ENCODE measurements around the gene ACOX1. TPM values are rescaled to one million over a fixed set of nuclear protein-coding genes. Genes with fewer than 3 reads are reported as not detected.
A peak's percentile ranks its signal among the peaks of the same experiment; 100 is the strongest.

Gene ACOX1
- total and polyA plus RNA-seq, 2 of the 13 experiments (the other 11 are each of a cell fraction or from before 2014, with no cell fraction given), result 86.4 to 120 TPM

GRCh38 chr17:75979705-75980187 is 780 bp upstream of the ACOX1 start (continued):
- TF ChIP-seq ZBED4 (CRISPR knock-in tag; IDR thresholded peaks at IDR 0.05; ENCODE audit: borderline replicate concordance), result 0 out of 2 replicates have a peak, but pooled peaks have one; percentile 4
- no peak for TF ChIP-seq NBN (conservative IDR thresholded peaks at IDR 0.05)
- TF ChIP-seq ZNF224 (CRISPR knock-in tag; IDR thresholded peaks at IDR 0.05), result no peak; the same call in 1 of the 2 replicates
- no peak for TF ChIP-seq KLF6 (CRISPR knock-in tag; IDR thresholded peaks at IDR 0.05)
- TF ChIP-seq ZNF383 (CRISPR knock-in tag; IDR thresholded peaks at IDR 0.05; ENCODE audit: borderline replicate concordance), result 0 out of 2 replicates have a peak, but pooled peaks have one; percentile 2
- peak; percentile 79 for TF ChIP-seq ZNF460 (CRISPR knock-in tag; IDR thresholded peaks at IDR 0.05; ENCODE audit: borderline replicate concordance)
- TF ChIP-seq ZNF580 (CRISPR knock-in tag; IDR thresholded peaks at IDR 0.05; ENCODE audit: borderline replicate concordance, low read depth), result 0 out of 2 replicates have a peak, but pooled peaks have one; percentile 7
- no peak for TF ChIP-seq GPBP1L1 (CRISPR knock-in tag; IDR thresholded peaks at IDR 0.05)
- TF ChIP-seq ZNF850 (CRISPR knock-in tag; conservative IDR thresholded peaks at IDR 0.05), result no peak
- peak; percentile 54; the same call in 1 of the 2 replicates for TF ChIP-seq ZNF782 (CRISPR knock-in tag; IDR thresholded peaks at IDR 0.05; ENCODE audit: borderline replicate concordance)
- no peak for TF ChIP-seq ZNF101 (CRISPR knock-in tag; IDR thresholded peaks at IDR 0.05; ENCODE audit: borderline replicate concordance, low read depth)
- no peak for TF ChIP-seq ATF4 (CRISPR knock-in tag; IDR thresholded peaks at IDR 0.05)
- no peak for TF ChIP-seq CBX2 (IDR thresholded peaks at IDR 0.05; ENCODE audit: low read depth, low read length)
- TF ChIP-seq CBX2 (CRISPR knock-in tag; IDR thresholded peaks at IDR 0.05; ENCODE audit: low read depth), result no peak
- TF ChIP-seq ZNF225 (CRISPR knock-in tag; IDR thresholded peaks at IDR 0.05), result no peak
- no peak for TF ChIP-seq ZNF234 (CRISPR knock-in tag; conservative IDR thresholded peaks at IDR 0.05)
- no peak for TF ChIP-seq ZNF543 (CRISPR knock-in tag; IDR thresholded peaks at IDR 0.05)
- TF ChIP-seq CREB1 (IDR thresholded peaks at IDR 0.05), result no peak
- TF ChIP-seq CREB1 (CRISPR knock-in tag; IDR thresholded peaks at IDR 0.05), result no peak
- TF ChIP-seq ZSCAN20 (CRISPR knock-in tag; IDR thresholded peaks at IDR 0.05; ENCODE audit: borderline replicate concordance), result no peak
- no peak; the same call in none of the 2 replicates for TF ChIP-seq YEATS4 (CRISPR knock-in tag; IDR thresholded peaks at IDR 0.05; ENCODE audit: borderline replicate concordance)
- TF ChIP-seq SMARCE1 (IDR thresholded peaks at IDR 0.05; ENCODE audit: borderline replicate concordance), result no peak
- TF ChIP-seq PREB (CRISPR knock-in tag; IDR thresholded peaks at IDR 0.05), result no peak
- TF ChIP-seq ATF7 (IDR thresholded peaks at IDR 0.05), result no peak
- TF ChIP-seq ATF7 (CRISPR knock-in tag; IDR thresholded peaks at IDR 0.05), result peak; percentile 67; the same call in 1 of the 2 replicates
